ENCODE results near the gene PPM1F.

PPM1F gene

DNA sequence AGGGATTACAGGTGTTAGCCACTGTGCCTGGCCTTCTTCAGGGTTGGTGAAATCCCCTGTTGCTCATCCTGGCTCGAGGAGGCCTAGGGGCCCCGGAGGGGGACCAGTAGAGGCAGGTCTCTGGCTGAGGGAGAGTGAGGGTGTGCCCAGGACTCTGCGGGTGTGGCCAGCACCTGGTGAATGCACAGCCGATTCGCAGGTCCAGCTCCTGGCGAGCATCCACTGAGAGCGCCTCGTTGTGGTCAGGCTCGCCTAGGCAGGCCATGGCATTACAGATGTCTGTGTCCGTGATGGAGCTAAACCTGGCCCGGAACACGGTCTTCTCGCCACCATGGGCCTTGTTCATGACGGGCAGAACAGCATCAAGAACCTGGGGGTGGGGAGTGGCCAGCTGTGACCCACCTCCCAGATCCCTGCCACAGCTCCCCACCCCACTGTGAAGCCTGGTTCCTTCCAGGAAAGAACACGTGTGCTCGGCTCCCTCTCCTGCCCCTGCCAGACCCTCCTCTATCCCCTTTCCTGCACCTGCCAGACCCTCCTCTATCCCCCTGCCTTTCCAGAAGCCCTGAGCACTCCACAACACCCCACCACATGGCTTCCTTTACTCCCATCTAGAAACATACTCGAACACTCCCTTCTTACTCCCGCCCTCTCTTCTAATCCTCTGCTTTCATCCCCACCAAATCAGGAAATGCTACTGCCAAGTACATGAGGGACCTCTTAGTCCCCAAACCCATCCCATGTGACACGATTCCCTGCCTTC lies 17.6 kb upstream of the PPM1F start:
- no peak overlapping the region for H3K27ac ChIP-seq
- DNase-seq, result no peak
- TF ChIP-seq, protein P1, sequence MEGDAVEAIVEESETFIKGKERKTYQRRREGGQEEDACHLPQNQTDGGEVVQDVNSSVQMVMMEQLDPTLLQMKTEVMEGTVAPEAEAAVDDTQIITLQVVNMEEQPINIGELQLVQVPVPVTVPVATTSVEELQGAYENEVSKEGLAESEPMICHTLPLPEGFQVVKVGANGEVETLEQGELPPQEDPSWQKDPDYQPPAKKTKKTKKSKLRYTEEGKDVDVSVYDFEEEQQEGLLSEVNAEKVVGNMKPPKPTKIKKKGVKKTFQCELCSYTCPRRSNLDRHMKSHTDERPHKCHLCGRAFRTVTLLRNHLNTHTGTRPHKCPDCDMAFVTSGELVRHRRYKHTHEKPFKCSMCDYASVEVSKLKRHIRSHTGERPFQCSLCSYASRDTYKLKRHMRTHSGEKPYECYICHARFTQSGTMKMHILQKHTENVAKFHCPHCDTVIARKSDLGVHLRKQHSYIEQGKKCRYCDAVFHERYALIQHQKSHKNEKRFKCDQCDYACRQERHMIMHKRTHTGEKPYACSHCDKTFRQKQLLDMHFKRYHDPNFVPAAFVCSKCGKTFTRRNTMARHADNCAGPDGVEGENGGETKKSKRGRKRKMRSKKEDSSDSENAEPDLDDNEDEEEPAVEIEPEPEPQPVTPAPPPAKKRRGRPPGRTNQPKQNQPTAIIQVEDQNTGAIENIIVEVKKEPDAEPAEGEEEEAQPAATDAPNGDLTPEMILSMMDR (IDR thresholded peaks at IDR 0.05), result no peak
- H3K4me3 ChIP-seq, result no peak overlapping the region
- intact Hi-C loops (cut with DNase I; ENCODE audit: low total_unique reads), result no loop called here
- no peaks in the 10 kb centered on the region for H3K4me1 ChIP-seq
- H3K36me3 ChIP-seq, result peaks cover 79 to 100% (median 94%) of the 10 kb centered on the region in 3 donors
- H3K9me3 ChIP-seq, result no peaks in the 10 kb centered on the region
- no peaks in the 10 kb centered on the region for H3K27me3 ChIP-seq

DNA sequence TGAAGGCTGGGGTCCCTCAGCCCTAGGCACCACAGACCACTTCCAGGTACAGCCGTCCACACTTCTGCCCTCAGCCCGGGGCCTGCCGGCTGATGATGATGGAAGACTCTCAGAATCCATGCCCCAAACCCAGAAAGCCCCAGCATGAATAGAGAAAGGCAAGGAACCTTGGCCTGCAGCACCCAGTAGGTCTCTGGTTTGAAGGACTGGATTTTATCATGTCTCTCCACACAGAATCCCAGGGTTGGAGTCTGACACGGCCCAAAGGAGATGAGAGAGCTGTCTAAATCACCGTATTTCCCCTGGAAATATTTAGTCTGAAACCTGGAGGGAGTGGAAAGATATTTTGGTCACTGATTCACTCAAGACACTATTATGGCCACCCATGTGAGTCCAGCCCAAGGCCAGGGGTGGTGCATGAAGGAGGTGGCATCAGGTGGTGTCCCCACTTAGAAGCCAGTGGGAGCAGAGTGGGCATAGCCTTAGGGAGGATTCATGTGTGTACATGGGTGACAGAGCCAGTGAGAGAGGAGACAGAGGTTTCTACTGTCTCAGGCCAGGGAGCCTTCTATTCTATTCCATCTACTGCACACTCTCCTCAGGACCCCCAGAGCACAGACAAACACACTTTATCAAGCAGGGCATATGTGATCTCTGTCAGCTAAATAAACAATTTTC lies 15.9 kb upstream of the PPM1F start:
- no peak overlapping the region for H3K4me3 ChIP-seq
- peaks cover 87 to 100% (median 96%) of the 10 kb centered on the region in 3 donors for H3K36me3 ChIP-seq
- no peaks in the 10 kb centered on the region for H3K4me1 ChIP-seq
- intact Hi-C loops (cut with DNase I; ENCODE audit: low total_unique reads), result loop anchor here (5.0 kb wide), 1 partner anchor 936 kb away; the partner anchor contains the start of gene SLC7A4
- TF ChIP-seq, protein P1 (IDR thresholded peaks at IDR 0.05), result no peak
- no peaks in the 10 kb centered on the region for H3K27me3 ChIP-seq
- H3K27ac ChIP-seq, result no peak overlapping the region
- DNase-seq, result no peak
- no peaks in the 10 kb centered on the region for H3K9me3 ChIP-seq

DNA sequence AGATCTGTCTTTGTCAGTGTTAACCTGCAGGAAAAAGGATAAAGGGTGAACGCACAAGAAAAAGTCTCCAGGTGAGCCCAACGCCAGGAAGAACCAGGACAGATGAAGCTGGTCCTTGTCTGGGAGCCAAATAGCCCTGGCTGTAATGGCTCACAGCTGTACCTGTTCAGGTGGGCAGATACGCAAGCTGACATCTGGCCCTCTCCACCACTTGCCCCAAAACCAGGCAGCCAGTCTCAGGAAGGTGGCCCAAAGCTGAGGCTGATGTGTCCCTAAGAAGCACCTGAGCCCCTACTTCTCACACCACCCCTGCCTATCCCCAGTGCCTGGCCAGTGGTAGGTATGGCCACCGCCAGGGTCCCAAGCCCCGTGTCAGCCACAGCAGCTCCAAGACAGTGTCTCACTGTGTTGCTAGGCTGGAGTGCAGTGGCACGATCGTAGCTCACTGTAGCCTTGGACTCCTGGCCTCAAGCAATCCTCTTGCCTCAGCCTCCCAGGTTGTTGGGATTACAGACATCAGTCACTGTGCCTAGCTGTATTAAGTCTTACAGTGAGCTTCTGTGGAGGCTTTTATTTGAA lies 15.1 kb upstream of the PPM1F start:
- H3K36me3 ChIP-seq, result peaks cover 84 to 100% (median 96%) of the 10 kb centered on the region in 3 donors
- no peak overlapping the region for H3K4me3 ChIP-seq
- no peak for DNase-seq
- no peaks in the 10 kb centered on the region for H3K27me3 ChIP-seq
- TF ChIP-seq, protein P1 (IDR thresholded peaks at IDR 0.05), result no peak
- no peaks in the 10 kb centered on the region for H3K4me1 ChIP-seq
- no peak overlapping the region for H3K27ac ChIP-seq
- no peaks in the 10 kb centered on the region for H3K9me3 ChIP-seq
- intact Hi-C loops (cut with DNase I; ENCODE audit: low total_unique reads), result loop anchor here (5.0 kb wide), 1 partner anchor 935 kb away; the partner anchor contains the start of gene SLC7A4

DNA sequence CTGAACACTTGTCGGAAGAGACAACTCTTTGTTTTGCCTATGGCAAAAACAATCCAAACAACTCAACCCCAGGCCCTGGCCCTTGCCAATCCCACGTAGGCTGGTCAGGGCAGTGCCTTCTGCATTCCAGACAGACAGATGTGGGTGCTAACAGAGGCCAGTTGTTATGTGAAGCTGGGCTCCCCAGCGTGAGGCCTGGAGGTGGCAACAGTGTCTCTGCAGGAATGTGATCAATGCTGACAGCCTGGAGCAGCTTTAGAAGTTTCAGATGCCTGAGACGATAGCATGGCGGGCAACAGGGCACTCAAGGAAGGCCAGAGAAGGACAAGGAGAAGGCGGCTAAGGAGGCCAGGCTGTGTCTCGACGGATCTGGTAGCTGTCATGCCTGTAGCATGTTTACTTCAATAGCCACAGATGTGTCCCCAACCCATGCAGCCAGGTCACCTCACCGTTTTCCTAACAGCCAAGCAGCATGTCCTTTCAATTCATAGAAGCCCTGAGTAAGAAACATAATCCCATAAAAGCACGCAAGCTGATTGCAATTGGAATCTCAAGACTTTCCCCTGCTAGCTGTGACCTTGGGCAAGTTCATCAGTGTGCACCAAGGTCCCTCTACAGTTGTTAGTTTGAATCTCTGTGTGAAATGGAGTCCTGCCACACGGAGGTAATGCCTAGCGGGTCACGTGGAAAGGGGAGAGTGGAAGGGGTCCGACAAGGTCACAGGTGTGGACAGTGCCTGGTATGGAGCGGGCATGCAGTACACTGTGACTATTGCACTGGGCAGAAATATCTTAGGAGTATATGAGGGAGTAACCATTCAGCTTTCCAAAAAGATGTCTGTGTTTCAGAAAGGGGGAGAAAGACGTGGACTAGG lies 14.2 kb upstream of the PPM1F start:
- no peak for DNase-seq
- Histone ChIP-seq H3K4me3 (no peak overlapping the region), H3K4me1 (no peaks in the 10 kb centered on the region), H3K9me3 (no peaks in the 10 kb centered on the region), H3K27ac (no peak overlapping the region), H3K36me3 (peaks cover 83 to 100% (median 97%) of the 10 kb centered on the region in 3 donors), H3K27me3 (no peaks in the 10 kb centered on the region)
- TF ChIP-seq, protein P1 (IDR thresholded peaks at IDR 0.05), result no peak
- intact Hi-C loops (cut with DNase I; ENCODE audit: low total_unique reads), result loop anchor here (5.0 kb wide), 1 partner anchor 935 kb away; the partner anchor contains the start of gene SLC7A4

DNA sequence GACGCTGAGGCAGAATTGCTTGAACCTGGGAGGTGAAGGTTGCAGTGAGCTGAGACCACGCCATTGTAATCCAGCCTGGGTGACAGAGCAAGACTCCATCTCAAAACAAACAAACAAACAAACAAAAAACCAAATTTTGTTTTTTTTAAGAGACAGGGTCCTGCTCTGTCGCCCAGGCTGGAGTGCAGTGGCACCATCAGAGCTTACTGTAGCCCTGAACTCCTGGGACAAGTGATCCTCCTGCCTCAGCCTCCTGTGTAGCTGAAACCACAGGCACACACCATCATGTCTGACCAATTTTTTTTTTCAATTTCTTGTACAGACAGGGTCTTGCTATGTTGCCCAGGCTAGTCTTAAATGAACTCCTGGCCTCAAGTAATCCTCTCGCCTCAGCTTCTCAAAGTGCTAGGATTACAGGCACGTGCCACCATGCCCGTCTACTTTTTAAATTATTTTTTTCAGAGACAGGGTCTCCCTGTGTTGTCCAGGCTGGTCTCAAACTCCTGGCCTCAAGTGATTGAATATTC lies 13.2 kb upstream of the PPM1F start:
- H3K4me3 ChIP-seq, result no peak overlapping the region
- H3K9me3 ChIP-seq, result no peaks in the 10 kb centered on the region
- DNase-seq, result no peak
- H3K36me3 ChIP-seq, result peaks cover 74 to 100% (median 97%) of the 10 kb centered on the region in 3 donors
- no peak overlapping the region for H3K27ac ChIP-seq
- intact Hi-C loops (cut with DNase I; ENCODE audit: low total_unique reads), result loop anchor here (5.0 kb wide), 1 partner anchor 934 kb away; the partner anchor contains the start of gene SLC7A4
- TF ChIP-seq, protein P1 (IDR thresholded peaks at IDR 0.05), result no peak
- no peaks in the 10 kb centered on the region for H3K27me3 ChIP-seq
- H3K4me1 ChIP-seq, result no peaks in the 10 kb centered on the region

Measured in tibial artery (tissue), 4 donors.